NCI-H2171 treated with DMSO at 0.1 percent for 48 hours (cell line): Measurements from ENCODE around the gene ADGRL3.

Experiments used
- DNase-seq: peaks from one replicate; lab custom pipeline; 2025; lab: John Stamatoyannopoulos, UW

ADGRL3 gene

DNA sequence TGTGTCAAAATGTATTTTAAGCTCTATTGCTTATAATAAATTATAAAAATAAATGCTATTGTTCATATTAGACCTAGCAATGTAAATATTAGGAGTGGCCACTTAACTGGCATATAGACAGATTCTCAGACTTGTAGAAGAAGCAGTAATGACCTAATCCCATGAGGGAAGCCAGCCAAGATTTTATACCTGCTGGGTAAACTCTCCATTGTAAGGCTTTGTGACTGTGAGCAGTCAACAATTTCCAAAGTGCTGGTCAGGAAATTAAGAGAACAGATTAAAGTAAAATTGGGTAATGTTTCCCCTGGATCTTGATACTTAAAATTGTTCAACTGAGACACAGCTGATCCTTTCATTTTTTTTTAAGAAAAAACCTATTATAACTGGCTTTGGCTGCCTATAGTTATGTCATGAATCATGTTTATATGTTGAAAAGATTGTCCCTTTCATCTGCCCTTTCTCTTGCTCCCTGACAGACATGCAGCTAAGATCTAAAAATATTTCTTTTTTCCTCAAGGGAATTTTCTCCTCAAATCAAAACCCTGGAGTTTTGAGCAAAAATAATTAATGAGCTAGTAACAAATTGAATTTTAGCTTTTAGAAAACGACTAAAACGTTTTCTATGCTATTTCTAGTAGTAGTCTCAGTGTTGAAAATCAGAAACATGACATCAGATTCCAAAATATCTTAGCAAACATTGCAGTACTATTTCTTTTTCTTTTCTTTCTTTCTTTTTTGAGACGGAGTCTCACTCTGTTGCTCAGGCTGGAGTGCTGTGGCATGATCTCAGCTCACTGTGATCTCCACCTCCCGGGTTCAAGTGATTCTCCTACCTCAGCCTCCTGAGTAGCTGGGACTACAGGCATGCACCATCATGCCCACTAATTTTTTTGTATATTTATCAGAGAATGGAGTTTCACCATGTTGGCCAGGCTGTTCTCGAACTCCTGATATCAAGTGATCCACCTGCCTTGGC is 77.9 kb downstream of the ADGRL3 start:
- peak; percentile 13 for DNase-seq

DNA sequence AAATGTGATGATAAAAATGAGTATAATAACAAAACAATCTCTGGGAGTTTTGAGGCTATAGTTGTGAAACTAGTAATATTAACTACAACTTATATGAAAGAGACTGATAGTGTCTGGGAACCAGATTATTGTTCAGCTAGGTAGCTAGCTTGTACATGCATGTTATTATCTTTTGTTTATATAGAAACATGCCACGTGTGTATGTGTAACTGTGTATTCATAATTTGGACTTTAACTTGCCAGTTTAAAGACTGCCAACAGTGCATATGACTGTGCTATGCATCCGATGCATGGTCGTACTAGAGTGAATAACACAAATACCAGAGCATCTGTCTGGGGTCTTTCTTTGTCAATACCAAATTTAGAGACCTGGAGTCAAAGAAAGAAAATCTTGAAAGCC is 92.2 kb downstream of the ADGRL3 start:
- no peak for DNase-seq

DNA sequence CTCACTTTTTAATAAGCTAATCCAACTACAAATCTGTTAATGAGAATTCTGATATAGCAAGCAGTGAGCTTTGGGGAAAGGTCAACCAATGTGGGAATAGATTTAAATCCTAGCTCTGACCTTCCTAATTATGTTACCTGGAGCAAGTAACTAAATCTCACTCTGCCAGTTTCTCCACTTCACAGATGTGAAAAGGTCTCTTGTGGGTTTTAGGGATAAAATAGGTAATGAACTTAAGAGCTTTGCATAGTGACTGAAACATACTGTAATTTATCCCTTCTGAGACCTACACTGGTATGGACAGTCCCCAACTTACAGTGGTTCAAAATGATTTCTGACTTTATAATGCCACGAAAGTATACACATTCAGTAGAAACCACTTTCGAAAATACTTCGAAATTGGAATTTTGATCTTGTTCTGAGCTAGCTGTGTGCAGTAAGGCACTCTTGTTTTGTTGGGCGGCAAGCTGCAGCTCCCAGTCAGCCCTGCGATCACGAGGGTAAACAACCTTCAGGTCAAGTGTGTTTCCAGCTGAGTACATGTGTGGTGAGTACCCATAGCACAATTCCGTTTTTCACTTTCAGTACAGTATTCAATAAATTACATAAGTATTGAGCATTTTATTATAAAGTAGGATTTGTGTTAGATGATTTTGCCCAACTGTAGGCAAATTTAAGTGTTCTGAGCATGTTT is 93.7 kb downstream of the ADGRL3 start:
- DNase-seq, result no peak

DNA sequence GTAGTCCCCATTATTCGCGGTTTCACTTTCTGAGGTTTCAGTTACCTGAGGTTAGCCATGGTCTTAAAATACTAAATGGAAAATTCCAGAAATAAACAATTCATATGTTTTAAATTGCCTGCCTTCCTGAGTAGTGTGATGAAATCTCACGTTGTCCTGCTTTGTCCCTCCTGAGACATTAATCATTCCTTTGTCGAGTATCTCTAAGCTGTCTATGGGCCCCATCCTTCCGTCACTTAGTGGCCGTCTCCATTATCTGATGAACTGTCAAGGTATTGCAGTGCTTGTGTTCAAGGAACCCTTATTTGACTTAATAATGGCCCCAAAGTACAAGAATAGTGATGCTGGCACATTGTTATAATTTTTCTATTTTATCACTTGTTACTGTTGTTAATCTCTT is 94.8 kb downstream of the ADGRL3 start:
- no peak for DNase-seq

DNA sequence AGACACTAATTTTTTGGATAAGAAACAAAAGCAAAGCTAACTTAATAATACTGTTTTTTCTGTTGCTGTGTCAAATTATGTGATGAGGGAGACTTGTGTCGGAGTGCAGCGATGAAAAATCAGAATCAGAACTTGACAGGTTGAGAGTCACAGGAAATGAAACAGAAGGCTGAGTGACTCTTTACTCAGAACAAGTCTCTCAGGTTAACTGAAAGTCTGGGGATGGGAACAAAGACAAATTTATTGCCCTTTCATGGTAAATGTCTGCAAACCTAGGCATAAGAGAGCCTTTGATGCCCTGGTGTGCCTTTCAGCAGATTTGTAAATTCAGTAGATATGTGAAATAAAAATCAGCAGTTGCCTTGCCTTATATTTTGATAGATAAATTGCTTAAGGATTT is 96.0 kb downstream of the ADGRL3 start:
- no peak for DNase-seq

DNA sequence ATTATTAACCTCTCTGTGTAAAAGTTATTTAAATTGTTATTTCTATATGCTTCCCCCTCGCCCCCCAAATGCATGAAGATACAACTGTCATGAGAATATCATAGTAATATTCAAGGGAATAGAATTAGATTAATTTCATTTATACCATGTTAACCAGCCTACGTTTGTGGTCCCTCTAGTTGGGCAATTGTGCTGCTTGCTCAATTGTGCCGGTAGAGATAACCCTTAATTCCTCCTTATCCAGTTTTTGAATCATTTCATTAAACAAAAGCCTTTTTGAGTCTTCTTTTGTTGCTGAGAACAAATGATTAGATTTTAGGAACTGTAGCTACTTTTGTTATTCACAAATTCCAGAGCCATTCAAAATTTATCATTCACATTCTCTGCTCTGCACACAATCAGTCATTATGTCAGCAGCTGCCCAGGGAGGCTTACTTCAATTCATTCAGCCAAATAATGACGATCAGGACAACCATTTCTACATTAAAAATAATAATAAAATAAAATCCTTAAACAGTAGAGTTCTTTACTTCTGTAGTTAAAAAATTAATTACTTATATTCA is 98.1 kb downstream of the ADGRL3 start:
- no peak for DNase-seq

DNA sequence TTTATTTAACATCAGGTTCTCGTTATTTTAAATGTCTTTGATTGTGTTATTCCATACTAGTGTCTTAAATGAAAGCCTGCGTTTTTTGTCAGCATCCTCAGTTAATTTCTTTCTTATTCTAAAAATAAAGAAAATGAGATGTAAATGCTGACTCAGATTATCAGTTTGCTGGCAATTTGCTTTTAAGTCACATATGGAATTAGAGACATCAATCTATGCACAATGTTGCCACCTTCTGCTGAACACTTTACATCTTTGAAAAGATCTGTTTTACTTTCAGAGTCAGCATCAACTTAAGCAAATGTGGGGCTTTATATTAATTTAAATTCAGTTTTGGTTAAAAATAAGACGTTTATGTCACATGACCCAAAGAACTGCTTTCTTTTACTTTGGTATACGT is 99.2 kb downstream of the ADGRL3 start:
- DNase-seq, result peak; percentile 1

DNA sequence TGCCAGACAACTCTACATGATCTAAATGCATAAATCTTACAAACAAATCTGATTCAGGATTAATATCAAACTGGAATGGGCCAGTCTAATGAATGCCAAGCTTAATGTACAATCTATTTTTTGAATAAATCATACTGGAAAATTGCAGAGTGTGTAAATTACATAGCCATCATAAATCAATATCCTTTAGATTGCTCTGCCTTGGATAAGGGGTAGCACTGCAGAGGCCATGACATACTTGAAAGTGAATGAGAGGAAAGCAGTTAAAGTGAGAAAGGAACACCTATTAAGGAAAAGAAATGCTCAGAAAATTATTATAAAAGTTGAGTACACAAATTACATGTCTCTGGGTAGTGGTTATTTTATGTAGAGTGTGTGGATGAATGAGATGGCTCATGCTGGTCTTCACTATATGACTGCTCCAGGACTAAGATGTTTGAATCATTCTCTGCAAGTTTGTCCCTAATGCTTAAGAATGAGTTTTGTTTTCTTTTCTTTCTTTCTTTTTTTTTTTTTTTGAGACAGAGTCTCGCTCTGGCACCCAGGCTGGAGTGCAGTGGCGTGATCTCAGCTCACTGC is 100.2 kb downstream of the ADGRL3 start:
- no peak for DNase-seq

DNA sequence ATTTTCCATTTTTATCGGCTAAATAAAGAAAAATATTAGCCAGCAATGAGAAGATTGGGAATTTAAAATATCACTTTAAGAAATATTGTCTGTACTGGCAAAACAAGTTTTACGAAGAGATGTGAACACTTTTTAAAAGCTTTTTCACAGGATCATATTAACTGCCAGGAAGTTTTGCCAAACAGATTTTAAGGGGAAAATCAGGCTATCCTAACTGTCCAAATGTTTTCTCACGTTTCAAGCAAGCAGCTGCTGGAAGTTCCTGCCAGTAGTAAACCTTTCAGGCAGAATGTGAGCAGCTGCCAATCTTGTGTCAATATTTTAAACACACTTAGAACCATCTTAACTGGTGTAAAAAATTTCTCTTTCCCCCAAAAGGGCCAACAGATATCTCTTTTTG is 101.1 kb downstream of the ADGRL3 start:
- peak; percentile 59 for DNase-seq

DNA sequence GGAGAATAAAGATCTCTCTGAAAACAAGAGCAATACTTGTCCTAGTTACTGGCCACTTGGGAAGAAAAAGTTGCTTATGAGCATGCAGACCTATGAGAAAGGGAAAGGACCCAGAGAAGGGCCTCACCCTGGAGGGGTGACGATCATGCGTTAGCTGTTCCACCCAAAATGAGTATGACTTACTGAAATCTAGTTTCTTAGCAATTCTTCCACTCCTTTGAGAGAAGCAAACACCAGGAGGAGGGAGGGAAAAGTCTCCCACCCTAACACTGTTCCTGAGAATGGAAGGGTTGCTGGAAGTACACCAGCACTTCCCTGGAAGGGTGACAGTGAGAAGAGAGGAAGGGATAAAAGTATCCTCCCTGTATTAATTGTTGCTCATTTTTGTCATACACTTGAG is 107.9 kb downstream of the ADGRL3 start:
- DNase-seq, result no peak

DNA sequence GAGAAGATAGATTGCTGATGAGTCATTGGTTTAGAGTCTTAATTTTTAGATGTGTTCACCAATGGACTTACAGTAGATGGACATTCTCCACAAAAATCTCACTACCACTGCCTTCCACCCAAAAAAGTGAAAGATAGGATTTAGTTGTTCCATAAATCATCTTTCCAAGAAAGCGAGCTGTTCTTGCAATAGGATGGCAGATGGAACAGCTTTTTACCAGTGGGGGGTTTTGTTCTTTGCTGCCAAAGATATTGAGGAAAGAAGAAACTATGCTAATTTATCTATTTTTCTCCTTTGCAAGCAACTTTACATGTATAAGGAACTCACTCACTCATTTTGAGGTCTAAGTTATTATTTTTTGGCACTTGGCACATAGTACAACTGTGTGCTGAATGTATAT is 109.5 kb downstream of the ADGRL3 start:
- DNase-seq, result peak; percentile 24

DNA sequence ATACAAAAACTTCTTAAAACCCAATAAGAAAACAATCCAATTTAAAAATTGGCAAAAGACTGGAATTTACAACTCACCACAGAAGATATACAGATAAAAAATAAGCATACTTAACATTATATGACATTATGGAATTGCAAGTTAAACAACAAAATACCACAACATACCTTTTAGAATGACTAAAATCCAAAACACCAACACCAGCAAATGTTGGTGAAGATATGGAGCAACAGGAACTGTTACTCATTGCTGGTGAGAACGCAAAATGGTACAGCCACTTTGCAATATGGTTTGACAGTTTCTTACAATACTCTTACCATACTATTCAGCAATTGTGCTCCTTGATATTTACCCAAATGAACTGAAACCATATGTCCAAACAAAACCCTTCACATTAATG is 112.4 kb downstream of the ADGRL3 start:
- no peak for DNase-seq

DNA sequence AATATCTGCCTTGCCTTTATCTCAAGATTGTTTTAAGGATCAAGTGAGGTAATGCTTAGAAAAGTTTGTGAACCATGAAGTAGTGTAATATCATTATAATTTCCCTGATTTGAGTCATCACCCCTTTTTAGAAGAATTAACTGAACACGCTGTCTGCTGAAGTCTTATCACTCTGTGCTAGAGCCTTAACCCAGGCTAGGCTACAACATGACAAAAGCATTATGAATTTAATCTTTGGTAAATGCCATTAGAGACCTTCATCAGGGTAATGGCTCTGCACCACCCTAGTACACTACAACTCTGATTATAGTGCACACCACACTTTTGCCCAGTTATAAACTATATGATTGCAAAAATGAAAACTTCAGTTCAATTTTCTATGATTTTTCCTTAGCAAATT is 118.3 kb downstream of the ADGRL3 start:
- no peak for DNase-seq

DNA sequence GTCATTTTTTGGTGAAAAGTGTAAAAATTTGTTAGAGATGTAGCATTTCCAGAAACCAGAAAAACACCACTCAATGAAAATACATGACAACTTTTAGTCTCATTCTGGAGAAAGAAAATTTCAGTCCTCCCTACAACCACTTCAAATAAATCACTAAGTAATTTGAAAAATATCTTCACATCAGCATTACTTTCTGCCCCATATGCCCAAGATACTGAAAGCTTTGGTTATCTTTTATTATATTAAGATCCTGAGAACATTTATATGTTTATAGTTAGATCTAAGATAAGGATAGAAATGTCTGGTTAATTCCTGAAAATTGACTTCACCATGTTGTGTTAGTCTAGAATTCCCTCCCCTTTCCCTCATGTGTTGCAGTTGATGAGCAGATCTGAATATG is 119.0 kb downstream of the ADGRL3 start:
- no peak for DNase-seq

DNA sequence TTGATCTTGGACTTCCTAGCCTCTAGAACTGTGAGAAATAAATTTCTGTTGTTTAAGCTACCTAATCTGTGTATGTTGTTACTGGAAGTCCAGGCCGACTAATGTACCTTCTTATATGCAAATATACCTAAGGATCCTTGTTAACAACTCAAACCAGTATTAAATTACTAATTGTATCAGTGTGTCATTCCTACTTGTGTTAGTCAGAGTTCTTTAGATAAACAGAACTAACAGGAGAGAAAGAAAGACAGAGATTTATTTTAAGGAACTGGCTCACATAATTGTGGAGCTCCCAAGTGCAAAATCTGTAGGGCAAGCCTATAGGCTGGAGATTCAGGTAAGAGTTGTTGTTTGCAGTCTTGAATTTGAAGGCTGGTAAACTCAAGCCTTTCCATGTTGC is 120.0 kb downstream of the ADGRL3 start:
- no peak for DNase-seq

DNA sequence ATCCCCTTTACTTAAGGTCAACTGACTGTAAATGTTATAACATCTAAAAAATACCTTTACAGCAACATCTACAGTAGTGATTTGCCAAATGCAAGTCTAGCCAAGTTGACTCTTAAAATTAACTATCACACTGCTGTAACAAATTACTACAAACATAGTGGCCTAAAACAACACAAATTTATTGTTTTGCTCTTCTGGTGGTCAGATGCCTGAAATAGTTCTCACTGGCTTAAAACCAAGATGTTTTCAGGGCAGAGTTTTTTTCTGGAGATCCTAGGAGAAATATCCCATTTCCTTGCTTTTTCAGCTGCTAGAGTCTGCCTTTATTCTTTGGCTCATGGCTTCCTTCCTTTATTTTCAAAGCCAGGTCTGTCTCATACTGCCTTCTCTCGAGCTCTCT is 120.5 kb downstream of the ADGRL3 start:
- DNase-seq, result no peak

DNA sequence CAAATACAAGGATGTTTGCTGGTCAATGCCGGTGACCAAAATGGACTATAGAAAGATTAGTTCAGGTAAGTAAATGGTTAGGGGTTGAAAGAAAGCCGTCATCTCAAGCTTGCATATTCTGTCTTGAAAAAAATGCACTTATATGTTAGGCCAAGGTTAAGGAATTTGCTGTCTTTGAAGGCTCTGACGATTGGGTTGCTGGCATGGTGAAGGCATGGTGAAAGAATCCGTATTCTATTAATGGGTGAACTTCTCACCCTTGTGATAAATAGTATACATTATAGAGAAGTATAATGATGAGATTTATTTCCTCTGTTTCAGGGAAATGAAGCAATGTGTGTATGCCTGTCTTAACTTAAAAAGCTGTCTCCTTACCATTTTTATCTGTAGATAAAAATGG is 132.6 kb downstream of the ADGRL3 start:
- no peak for DNase-seq

DNA sequence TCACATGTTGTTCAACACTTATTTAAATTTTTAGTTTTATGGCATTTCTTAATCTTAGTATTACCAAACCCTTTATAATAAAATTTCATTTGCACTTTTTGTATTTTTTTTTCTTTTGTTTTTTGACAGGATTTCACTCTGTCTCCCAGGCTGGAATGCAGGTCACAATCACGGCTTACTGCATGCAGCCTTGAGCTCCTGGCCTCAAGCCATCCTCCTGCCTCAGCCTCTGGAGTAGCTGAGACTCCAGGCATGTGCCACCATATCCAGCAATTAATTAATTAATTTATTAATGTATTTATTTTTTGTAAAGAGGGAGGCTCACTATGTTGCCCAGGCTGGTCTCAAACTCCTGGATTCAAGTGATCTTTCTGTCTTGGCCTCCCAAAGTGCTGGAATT is 133.4 kb downstream of the ADGRL3 start:
- no peak for DNase-seq

DNA sequence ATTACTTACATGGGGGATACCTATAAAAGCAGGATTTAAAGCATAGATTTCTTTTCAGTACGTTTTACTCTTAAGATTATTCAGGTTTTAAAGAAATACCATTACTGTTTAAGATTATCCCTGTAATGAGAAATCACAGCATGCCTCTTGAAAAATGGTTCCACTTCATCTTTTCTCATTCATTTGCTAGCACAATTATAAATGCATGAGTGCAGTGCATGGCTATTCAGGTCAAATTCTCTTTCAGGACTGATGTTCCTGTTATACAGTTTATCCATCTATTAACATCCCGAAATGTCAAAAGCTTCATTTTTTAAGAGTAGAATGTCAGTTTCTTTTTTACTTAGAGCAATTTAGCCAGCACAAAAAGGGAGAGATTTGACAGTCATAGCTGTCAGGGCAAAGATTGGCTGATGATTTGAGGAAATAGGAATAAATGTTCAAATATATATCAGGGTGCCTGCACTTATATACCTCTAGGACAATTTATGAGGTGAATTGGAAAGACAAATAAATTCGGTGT is 135.2 kb downstream of the ADGRL3 start:
- DNase-seq, result no peak

DNA sequence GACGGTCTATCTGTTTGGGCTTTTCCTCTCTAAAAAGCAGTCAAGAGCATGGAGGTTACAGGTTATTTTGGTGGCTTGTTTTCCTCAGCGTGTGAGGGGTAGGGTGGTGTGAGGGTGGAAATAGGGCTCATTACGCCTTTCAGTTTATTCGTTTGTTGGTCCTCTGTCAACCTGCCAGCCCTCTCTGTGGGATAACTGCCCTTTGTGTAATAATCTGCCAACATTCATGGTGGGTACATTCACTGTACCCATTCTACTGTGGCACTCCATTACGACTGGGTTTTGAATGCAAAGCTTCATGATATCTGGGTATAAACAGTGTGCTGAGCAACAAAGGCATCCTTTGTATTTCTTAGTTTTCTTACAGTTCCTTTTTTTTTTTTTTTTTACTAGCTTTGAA is 136.4 kb downstream of the ADGRL3 start:
- DNase-seq, result no peak

DNA sequence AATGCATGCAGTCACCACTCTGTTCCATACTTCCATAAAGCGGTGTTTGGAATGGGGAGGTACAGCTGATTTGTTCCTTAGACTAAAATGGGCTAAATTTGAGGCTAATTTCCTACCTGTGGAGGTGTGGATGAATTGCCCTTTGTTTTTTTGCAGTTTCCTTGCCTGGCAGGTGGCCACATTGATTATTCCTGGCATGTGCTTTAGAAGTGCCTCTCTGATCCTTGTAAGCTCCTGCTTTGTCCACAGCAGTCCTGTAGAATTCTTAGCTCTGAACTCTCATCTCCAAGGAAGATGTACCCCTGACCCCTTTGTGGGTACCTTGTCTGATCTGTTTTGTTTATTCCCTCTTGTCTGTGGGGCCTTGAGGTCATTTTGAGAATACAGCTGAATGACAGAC is 136.8 kb downstream of the ADGRL3 start:
- DNase-seq, result no peak

DNA sequence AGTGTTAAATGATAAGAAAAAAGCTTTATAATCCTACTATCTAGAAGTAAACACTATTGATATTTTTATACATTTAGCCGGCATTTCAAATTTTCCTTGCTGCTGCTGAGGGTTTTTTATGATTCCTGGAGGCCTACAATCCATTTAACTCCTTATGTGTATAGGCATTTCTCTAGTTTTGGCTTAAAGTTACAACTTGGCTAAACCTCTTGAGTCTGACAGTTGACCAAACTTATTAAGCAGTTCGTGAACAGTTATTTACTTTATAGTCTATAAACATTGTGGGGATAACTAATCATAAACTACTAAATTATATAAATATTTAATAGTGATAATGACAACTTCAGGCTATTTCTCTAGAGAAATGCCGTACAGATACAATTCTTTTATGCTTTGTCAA is 141.9 kb downstream of the ADGRL3 start:
- DNase-seq, result no peak

DNA sequence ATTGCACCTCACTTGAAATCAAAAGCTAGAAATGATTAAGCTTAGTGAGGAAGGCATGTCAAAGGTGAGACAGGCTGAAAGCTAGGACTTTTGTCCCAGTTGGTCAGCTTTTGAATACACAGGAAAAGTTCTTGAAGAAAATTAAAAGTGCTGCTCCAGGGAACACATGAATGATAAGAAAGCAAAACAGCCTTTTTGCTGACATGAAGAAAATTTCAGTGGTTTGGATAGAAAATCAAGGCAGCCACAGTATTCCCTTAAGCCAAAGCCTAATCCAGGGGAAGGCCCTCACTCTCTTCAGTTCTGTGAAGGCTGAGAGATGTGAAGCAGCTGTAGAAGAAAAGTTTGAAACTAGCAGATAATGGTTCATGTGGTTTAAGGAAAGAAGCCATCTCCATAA is 150.8 kb downstream of the ADGRL3 start:
- no peak for DNase-seq
